ENCODE measurements around the gene CFAP99.

Gene CFAP99

DNA sequence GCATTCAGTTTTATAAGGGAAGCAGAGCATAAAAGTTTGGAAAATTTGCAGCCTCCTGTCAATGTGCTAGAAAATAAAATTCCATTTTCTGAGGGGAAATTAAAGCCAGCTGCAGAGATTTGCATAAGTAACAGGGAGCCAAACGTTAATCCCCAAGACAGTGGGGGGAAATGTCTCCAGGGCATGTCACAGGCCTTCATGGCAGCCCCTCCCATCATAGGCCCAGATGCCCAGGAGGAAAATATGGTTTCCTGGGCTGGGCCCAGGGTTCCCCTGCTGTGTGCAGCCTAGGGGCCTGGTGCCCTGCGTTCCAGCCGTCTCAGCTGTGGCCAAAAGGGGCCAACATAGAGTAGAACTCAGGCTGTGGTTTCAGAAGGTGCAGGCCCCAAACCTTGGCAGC lies 59.5 kb downstream of the CFAP99 start:
- no peak for DNase-seq

- DNase-seq: no peak
These were observed 61.9 kb downstream of the CFAP99 start for GRCh38 chr4:2480649-2481048.

GRCh38 chr4:2482192-2482591 lies 63.4 kb downstream of the CFAP99 start:
- DNase-seq: no peak

- DNase-seq: no peak
These were observed 63.9 kb downstream of the CFAP99 start for GRCh38 chr4:2482693-2483092.

DNA sequence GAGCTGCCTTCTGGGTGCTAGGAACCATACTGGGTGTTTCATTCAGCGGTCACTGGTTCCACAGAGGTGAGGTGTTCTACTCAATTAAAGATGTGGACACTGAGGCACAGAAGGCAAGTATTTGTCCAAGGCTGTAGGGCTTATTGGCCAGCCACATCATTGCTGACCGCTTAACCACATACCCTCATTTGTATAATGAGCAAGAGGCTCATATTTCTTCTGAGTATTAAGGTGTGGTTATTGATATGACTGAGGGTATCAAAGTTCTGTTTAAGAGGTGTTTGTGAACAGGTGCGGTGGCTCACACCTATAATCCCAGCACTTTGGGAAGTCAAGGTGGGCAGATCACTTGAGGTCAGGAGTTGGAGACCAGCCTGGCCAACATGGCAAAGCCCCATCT lies 64.5 kb downstream of the CFAP99 start:
- DNase-seq: no peak

- no peak for DNase-seq
These were observed 65.4 kb downstream of the CFAP99 start for GRCh38 chr4:2484185-2484584.

DNA sequence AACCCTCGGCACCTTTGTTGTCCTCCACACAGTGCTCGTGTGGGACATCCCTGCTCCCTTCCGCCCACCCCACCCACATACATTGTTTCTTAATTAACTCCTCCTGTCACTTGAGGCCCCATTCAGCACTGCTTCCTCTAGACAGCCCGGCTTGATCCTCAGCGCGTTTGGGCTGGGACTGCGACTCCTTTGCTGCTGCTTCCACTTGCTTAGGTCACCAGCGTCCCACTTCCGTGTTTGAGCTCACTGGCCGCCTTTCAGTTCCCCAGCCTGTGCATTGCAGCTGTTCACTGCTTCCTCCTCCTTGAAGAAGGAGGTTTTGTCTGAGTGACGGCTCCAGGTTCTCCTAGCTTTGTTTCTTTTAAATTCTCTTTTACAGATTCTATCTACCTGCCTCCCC lies 66.2 kb downstream of the CFAP99 start:
- no peak for DNase-seq

DNA sequence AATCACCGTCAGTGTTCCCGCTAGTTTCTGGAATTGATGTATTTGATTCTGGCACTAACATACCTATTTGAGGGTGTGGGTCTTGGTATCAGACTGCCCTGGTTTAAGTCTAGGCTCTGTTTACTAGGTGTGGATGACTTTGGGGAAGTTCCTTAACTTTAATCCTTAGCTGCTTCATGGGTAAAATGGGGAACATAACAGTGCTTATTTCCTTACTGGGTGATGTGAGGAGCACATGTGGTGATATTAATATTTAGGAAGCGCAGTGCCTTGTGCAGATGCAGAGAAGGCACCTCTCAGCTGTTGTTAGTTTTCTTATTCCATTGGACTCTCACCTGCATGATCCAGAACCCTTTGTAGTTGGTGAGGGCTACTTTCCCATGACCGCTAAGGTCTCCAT lies 67.2 kb downstream of the CFAP99 start:
- no peak for DNase-seq

DNA sequence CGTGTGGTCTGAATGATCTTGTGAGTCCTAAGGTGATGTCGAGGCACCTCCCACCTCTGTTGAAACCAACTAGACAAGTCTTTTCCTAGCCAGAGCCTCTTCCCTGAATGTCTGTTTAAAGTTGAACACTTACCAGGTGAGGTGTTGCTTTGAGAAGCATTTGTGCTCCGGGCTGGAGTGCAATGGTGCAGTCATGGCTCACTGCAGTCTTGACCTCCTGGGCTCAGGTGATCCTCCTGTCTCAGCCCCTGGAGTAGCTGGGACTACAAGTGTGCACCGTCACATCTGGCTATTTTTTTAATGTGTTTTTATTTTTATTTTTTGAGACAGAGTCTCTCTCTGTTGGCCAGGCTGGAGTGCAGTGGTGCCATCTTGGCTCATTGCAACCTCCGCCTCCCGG lies 68.2 kb downstream of the CFAP99 start:
- no peak for DNase-seq

DNA sequence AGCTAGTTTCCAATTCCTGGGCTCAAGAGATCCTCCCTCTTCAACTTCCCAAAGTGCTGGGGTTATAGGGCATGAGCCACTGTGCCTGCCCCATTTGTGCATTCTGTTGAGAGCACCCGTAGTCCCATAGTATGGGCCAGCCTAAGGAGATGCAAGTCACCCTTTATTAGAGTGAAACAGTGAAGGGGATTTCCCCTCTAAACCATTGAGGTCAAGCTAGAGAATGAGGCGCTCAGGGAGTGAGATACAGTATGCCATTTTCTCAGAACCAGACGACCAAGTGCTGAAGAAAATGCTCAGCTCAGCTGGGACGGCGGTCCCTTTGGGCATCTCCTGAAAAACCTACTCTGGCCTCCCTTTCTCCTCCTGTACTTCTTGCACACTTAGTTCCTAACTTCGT lies 68.9 kb downstream of the CFAP99 start:
- no peak for DNase-seq

GRCh38 chr4:2489081-2489805 lies 70.5 kb downstream of the CFAP99 start:
- DNase-seq: no peak

DNA sequence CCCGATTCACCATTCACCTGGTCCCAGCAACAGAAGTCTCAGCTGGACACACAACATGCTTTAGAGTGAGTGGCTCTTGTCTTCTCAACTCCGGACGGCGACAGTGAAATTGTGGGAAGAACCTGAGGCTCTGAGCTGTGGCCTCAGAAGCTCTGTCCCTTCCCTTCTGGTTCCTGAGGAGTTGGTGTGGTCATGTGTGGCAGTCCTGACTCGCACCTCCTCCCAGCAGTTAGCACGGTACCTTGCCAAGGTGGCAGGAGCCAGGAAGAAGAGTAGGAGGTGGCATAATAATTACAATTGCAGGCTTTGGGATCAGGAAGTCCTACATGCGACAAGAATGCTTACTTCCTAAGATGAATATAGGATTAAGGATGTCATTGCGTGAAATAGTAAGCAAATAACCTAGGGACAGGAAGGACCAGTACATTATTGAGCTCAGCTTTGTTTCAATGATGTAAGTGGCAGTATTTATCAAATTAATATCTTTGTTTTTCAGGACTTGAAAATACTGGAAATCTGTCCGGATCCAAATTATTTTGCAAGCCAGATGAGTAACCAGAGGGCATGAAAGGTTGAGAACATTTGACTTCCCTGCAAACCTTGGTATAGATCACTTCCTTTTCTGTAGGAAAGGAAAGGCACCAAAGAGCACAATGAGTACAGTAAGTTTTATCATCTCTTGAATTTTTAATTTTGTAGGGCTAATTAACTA lies 71.2 kb downstream of the CFAP99 start:
- DNase-seq: no peak

GRCh38 chr4:2492970-2493369 lies 74.2 kb downstream of the CFAP99 start:
- DNase-seq: no peak

DNA sequence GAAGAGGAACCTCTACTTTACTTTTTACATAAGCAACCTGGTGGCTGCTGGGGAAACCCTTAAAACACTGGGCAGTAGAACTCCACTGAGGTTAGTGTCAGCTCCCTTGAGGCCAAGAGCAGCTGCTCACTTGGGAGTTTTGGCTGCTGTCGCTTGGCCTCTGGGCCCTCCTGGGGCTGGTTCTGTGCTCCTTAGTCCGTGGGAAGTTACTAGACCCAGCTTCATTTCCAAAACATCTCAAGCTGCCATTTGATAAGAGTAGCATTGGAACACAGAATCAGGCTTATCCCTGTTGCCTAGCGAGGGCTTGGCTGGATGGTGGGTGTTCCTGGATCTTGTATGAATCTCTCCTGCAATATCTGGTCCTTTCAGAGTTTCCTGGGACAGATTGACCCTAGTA lies 76.2 kb downstream of the CFAP99 start:
- no peak for DNase-seq

GRCh38 chr4:2497324-2497723 lies 78.6 kb downstream of the CFAP99 start:
- no peak for DNase-seq

DNA sequence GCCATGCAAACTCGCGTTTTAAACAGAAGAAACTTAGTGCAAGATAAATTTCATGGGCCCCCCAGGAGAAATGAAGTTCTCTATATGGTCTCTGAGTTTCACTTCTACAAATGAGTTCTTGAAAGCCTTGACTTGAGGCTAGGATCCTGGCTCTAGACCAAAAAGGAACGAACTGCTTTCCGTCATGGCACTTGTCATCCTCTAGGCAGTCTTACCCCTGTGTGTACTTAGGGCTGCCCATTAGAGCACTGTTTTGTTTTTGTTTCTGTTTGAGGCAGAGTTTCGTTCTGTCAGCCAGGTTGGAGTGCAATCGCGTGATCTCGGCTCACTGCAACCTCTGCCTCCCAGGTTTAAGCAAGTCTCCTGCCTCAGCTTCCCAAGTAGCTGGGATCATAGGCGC lies 79.2 kb downstream of the CFAP99 start:
- DNase-seq: no peak

DNA sequence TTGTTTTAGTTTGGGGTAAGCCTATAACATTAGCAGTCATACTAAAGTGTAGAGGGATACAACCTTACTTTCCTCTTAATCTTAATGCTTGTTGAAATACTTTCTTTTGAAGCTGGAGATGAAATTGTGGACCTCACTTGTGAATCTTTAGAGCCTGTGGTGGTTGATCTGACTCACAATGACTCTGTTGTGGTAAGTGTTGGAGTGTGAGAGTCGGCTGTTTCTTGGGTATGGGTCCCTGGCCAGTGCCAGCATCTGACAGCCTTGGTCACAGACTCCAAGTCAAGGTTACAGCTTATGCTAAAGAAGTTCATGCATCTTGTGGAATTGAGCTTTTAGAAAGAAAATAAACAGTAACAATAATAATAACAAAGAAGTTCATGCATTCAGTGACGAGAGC lies 81.8 kb downstream of the CFAP99 start:
- DNase-seq: no peak

- DNase-seq: no peak
These were observed 82.4 kb downstream of the CFAP99 start for GRCh38 chr4:2501034-2501594.

DNA sequence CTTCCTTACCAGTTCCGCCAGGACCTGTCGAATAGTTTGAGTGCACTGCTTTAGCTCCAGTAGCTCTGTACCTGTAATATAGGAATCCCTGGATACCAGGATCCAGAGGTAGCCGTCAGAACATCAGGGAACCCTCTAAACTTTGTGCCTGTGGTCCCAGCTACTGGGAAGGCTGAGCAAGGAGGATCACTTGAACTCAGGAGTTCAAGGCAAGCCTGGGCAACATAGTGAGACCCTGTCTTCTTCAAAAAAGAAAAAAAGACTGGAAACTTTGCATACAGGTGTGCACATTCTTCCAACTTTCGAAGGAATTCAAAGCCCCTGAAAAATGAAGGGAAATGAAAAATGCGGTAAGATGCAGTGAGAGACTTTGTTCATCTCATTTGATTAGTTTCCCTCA lies 85.1 kb downstream of the CFAP99 start:
- DNase-seq: no peak

DNA sequence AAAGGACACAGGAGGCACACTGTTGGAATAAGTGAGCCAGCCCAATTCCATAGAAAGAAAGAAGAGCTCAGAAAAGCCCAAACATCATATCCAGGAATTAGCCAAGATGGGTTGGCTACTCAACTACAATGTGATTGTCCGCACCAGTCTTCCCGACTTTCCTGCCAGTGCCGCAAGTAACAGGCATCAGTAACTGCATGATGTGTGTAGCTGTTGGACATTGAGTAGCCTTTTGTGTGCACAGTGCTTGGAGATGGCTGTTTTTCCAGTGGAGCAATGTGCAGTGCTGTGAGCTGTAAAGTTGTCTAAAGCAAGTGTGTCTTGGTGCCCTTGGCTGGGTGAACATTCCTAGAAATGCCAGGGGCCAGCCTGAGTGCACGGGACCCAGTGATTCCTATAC lies 88.5 kb downstream of the CFAP99 start:
- no peak for DNase-seq

DNA sequence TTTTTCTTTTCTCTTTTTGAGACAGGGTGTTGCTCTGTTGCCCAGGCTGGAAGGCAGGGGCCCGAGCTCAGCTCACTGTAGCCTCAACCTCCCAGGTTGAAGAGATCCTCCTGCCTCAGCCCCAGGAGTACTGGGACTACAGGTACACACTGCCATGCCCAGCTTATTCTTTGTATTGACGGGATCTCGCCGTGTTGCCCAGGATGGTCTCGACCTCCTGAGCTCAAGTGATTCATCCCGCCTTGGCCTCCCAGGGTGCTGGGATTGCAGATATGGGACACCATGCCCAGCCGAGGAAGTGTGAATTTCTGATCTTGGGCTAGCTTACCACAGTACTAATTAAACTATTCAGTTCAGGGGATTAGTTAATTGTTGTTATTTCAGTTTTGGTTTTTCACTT lies 89.1 kb downstream of the CFAP99 start:
- no peak for DNase-seq

GRCh38 chr4:2510351-2511259 lies 91.8 kb downstream of the CFAP99 start:
- no peak for DNase-seq

- no peak for DNase-seq
These were observed 92.9 kb downstream of the CFAP99 start for GRCh38 chr4:2511645-2512131.

All from NCI-H524 treated with DMSO at 0.1 percent for 48 hours (cell line).